GDM1 (cell line): ENCODE data around the gene MAP4K5.

Experiments
- DNase-seq: peaks from one replicate; lab custom pipeline; 2025; lab: John Stamatoyannopoulos, UW

Gene MAP4K5

DNA sequence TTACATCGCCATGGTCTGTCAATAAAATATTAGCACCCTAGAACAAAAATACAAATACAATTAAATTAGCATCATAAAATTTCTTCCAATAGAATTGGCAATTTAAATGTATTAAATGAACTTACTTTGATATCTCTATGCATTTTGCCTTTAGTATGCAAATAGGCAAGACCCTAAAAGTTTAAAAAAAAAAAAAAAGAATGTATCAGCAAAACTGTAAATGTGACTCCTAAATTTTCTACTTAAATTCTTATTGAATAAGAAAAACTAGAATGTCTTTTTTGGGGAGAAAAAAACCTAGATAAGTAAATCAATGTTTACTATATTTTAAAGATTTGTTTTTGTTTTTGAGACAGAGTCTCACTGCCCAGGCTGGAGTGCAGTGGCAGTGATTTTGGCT is 56.2 kb downstream of the MAP4K5 start:
- no peak for DNase-seq

DNA sequence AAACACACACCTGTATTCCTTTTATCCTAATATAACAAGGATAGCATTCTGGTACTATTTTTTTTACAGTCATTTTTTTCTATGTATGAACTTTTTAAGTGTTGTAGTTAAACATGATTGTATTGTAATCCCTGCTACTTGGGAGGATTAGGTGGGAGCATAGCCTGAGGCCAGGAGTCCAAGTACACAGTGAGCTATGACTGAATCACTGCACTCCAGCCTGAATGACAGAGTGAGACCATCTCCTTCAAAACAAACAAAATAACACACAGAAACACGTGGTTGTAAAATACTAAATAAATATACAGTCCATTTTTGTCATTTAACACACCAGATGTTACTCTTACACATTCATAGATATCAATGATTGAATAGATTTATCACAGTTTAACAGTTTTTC is 56.9 kb downstream of the MAP4K5 start:
- DNase-seq = no peak

DNA sequence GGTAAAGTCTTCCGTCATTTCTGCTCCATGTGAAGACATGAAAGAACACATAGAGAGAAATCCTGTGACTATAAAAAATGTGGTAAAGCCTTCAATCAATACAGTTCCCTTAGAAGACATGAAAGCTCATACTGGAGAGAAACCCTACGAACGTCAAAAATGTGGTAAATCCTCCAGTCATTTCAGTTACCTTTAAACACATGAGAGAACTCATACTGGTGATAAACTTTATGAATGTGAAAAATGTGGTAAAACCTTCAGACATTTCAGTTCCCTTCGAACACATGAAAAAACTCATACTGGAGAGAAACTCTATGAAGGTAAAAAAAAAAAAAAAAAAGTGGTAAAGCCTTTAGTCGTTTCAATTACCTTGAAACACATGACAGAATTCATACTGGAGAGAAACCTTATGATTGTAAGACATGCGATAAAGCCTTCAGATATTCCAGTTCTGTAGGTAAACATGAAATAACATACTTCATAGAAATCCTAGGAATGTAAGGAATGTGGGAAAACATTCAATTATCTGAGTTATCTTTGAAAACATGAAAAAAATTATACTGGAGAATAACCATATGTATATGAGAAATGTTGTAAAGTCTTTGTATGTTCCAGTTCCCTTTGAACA is 60.4 kb downstream of the MAP4K5 start:
- no peak for DNase-seq

DNA sequence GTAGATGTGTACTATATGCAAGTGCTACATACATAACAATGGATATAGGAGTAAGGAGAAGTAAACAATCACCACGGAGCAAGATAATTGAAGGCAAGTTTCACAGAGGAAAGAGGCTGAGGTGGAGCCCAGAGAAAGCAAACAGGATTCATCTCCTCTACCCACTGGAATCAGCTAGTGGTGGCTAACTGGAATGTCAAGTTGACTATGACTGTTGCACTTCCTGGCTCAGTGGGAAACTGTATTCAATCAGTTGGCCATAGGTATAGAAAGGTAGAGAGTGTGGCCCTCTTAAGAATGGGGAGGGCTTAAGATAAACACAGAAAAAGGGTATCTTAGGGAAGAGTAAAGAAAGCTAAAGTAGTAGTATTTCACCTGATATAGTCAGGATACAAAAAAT is 62.4 kb downstream of the MAP4K5 start:
- DNase-seq = no peak

DNA sequence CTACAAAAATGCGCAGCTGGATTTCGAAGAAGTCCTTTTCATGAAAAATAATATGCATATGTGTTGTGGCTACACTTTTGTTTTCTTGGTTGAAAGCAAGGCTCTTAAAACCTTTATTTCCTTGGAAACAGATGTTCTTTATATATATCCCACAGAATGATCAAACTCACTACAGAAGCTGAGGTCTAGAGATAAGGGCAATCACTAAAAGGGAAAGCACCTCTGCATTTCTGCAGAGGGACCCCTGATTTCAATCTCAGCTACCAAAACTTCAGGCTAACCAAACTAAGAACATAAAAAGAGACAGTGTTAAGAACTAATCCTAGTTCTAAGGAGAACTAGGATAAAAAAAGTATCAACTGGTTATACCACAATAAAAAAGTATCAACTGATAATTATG is 70.3 kb downstream of the MAP4K5 start:
- DNase-seq = no peak

DNA sequence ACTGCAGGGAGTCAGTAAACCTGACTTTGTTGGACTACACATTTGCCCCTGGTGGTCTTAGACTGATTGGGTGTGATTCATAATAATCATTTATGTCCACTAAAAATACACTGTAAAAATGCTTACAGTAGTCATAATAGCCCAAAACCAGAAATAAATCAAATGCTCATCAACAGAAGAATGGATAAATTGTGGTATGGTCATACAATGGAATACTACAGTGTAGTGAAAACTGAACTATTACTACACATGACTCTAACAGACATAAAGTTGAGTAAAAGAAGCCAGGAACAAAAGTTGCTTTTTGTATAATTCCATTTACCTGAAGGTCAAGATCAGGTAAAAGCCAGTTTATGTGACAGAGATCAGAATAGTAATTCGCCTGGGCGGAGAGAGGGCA is 78.5 kb downstream of the MAP4K5 start:
- no peak for DNase-seq

DNA sequence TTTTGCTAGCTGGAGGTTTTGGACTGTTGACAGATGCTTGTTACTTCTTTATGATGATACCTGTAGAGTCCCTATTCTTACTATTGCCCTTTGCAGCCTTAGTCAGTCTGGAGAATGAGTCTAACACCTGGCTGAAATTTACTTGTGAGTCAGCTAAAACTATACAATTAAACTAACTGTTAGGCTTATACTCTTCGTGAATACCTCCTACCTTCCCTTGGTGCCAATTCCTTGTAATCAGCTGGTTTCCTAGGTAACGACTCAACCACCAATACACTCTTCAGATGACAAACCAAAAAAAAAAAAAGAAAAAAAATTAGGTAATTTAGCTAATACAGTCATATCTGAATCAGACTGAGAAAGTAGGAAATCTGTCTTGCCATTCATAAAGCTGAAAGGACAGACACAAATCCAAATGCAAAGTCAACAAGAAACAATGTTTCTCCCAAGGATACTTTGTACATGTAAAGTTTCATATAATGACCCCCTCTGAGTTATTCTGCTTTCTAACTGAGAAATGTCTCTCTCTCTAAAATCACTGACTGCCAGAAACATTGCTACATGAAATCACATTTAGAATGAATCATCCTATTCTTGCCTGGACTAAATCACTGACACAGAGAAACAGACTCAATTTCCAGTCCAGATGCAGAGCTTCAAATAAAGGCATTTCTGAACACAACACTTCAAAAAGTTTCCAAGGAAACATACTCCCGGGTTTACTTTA is 79.2 kb downstream of the MAP4K5 start:
- DNase-seq = no peak

DNA sequence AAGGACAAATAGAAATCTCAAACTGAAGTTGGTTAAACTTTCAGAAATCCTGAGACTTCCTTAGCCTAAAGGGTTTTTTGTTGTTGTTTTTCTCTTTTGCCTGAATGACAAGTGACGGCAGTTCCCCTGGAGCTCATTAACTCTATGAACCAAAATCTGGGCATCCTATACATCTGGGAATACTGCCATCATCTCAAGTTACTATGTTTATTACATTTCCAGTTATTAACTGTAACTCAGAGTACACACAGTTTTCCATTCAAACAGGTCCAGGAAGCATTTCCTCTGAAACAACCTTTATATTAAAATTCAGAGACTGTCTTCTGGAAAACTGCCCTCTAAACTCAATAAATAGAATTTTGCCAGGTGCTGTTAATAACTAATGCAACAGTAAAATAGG is 80.1 kb downstream of the MAP4K5 start:
- DNase-seq = no peak

DNA sequence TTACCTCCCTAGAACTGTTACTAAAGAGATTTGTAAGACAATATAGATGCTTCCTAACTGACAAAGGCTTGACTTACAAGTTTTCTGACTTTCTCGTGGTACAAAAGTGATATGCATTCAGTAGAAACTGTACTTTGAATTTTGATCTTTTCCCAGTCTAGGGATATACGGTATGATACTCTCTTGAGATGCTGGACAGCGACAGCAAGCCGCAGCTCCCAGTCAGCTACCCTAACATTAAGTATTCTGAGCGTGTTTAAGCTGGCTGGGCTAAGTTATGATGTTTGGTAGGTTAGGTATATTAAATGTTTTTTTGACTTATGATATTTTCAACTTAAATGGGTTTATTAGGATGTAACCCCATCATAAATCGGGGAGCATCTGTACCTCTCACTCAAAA is 80.5 kb downstream of the MAP4K5 start:
- no peak for DNase-seq

DNA sequence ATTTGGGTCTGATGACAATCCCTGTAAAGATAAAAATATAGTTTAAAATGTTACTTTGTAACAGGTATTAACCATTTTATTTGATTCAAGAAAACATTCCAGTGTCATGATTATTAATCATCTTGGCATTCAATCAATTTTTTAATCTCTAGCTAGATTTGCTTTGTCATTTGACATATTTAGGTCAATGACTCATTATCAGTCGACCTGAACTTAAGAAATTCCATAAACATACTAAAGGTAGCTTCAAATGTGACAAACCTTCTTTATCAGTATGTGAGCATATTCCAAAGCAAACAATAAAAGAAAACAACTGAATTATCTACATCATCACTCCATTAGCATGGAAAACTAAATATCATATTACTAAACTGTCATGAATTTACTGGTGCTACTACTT is 84.9 kb downstream of the MAP4K5 start:
- no peak for DNase-seq

DNA sequence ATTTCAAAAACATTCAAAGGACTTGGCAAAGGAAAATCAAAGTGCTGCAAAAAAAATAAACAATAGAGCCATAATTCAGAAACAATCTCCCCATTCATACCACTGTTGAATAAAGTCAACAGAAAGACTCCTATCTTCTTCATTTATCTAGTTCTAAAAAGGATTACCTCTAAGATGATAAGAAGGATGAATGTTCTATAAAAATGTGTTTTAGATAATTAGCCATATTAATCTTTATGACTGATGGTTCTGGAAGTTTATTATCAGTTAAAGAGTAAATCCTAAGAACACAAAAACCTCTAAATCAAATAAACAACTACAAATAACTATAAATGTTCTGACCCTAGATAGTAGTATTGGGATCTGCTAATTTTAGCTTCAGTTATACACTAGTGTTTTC is 97.8 kb downstream of the MAP4K5 start:
- DNase-seq = no peak

DNA sequence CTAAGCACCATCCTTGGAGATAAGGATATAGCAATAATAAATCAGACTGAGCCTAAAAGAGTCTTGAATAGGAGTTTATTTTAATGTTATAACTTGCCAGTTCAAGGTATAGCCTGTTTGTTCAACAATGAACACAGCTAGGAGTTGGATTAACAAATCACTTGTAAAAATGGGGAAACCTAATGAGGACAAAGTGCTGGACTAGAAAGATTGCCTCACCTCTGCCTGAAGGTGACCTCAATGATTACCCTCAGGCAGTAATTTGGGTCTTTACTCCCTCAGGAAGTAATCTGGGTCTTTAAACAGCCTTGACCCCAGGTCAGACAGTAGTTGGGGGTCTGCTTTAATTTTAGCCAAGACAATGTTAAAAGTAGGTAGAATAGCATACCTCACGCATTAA is 100.2 kb downstream of the MAP4K5 start:
- DNase-seq = no peak

DNA sequence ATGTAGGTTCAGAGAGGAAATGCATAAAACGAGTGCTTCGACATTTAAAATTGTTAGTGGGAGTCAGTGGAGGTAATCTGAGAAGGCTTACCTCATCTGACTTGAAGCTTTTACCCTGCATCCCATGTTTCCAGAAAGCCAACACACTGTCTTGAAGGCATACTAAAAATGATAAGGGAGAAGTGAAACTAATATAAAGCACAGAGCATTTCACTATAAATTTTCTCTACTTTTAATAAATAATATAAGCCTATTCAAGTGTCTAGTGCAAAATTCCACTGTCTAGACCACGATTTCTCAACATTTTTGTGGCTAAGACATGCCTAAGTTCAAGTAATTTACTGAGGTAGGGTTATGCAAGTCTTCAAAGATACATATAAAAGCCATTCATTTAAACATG is 106.6 kb downstream of the MAP4K5 start:
- DNase-seq = no peak

DNA sequence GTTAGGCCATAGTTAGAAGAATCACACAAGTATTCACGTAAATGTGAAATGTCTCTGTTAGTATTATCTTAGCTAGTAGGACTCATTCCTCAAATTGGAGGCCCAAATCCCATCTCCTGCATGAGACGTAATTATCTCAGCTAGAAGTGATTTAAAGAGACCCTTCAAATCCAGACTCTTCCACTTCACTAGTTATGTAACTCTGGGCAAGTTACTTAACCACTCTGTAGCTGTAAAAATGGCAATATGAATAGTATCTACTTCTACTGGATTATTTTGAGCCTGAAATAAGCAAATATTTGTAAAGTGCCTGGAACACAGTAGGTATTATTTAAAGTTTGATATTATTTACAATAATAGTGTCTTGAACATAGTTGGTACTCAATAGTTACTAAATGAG is 107.3 kb downstream of the MAP4K5 start:
- no peak for DNase-seq

DNA sequence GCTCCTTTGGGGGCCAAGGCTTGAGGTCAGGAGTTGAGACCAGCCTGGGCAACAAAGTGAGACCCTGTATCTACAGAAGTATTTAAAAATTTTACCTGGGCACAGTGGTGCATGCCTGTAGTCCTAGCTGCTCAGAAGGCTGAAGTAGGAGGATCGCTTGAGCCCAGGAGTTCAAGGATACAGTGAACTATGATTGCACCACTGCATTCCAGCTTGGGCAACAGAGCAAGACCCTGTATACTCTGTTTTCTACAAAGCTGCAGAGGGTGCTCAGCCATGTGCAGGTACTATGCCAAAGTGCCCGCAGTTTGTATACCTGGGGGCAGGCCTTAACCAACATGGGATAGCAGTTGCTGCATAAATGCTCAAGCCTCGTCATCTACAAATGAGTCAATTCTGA is 108.8 kb downstream of the MAP4K5 start:
- DNase-seq = no peak

DNA sequence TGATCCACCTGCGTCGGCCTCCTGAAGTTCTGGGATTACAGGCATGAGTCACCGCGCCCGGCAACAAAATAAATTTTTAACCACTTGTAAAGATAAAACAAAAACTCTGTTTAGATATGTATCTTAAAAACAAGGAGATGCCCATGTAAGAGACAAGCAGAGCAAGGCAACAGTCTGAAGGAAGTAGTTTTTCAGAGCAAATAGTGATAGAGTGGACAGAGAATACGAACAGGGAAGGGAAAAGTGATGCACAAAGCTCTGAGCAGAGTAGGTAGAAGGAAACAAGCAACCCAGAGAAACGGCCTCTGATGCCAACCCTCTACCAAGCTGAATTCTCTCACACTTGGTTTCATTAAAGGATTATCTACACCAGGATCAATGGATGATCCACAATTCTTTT is 110.9 kb downstream of the MAP4K5 start:
- no peak for DNase-seq

DNA sequence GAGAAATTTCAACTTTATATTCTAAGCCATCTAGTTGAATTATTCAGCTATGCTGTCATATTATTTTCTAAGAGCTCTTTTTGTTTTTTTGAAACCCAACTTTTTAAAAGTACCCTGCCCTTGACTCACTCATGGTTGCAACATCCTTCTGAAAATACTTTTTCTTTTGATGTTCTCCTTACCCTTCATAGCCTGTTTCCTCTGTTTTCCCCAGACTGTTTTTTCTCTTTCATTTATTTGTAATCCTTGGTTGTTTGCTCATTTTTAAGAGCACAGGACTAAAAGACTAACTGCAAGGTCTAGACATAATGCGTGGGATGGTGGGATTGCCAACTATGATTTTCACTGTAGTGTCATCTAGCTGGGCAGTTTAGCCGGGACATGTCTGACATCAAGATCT is 114.5 kb downstream of the MAP4K5 start:
- no peak for DNase-seq

DNA sequence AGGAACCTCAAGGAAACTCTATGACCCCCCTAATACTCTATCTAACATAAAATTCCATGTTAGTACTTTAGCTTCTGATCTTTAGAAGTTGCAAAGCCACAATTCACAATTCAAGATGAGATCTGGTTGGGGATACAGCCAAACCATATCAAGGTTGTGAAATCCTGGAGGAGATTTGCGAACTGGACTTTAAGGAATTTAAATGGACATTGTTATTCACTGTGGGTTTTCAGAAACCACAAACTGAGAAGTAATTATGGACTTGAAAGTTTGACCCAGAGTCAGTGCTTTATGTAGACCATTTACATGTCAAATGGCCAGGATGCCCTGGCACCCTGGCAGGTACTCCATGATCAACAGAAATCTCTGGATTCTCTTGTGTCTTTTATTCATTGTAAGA is 121.4 kb downstream of the MAP4K5 start:
- DNase-seq = no peak

DNA sequence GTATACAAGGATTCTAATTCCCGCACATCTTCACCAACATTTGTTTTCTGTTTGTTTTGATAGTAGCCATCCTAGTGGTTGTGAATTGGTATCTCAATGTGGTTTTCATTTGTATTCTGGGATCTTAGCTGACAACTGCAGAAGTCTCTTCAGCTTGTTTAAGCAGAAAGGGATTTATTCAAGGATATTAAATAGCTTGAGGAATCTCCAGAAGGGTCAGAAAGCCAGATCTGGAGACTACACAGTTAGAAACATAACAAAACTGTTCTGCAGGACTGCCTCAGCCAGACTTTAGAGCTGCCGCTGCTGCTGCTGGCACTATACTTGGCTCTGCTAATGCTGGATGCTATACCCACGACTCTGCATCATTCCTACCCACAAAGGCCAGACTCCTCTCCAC is 122.3 kb downstream of the MAP4K5 start:
- no peak for DNase-seq

DNA sequence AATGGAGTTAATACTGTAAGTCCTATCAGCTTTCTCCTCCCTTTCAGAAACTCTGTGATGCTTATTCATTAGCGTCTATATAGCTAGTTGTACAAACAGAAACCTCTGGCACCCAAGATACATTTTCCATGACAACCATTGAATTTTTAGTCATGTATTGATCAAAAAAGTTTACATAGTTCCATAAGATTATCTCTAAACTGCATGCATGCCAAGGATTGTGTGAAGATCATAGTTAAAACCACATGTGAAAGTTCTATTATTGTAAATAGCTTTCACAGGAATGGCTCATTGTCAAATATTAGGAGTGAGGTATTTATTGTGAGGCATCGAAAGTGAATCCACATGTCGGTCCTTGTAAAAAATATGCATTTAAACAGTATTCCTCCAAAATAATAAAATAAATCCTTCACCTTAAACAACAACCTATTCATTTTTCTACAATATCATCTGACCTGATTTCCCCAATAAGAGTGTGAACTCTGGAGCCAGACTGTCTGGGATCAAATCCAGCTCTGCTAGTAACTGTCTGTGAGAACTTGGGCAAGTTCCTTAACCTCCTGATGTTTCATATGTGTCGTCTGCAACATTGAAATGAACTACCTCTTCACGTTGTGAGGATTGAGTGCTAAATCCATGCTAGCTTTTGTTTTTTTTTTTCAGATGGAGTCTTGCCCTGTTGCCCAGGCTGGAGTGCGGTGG is 125.1 kb downstream of the MAP4K5 start:
- DNase-seq = no peak

DNA sequence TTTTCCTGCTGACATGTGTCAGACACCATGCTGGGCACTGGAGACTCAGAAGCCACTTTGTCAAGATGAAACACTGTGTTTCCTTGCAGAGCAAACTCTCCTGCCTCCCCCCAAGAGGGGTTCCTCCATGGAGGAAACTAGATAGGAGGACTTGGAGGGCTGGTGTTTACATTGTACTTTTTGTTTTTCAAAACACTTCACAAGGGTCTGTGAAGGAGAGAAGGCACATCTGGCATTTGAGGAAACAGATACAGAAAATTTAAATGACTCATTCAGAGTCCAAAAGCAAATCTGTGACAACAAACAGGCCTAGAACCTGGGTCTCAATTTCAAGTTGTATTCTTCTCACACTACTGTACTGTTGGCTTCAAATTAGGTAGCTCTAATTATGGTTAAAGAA is 128.9 kb downstream of the MAP4K5 start:
- DNase-seq = no peak

DNA sequence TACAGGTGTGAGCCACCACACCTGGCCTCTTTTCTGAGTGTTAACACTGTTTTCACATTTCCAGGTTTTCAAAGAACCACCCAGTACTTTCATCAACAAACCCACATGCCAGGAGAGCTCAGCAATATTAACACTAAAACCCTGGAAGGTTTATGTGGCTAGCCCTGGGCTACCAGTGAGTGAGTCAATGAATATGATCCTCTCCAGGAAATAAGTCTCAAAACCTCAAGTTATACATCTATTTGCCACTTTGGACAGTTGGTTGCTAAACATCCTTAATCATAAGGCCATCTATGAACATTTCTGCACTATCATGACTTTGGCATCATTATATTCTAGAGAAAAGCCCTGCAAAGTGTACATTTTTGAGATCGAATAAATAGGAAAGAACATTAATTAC is 129.4 kb downstream of the MAP4K5 start:
- DNase-seq = no peak

DNA sequence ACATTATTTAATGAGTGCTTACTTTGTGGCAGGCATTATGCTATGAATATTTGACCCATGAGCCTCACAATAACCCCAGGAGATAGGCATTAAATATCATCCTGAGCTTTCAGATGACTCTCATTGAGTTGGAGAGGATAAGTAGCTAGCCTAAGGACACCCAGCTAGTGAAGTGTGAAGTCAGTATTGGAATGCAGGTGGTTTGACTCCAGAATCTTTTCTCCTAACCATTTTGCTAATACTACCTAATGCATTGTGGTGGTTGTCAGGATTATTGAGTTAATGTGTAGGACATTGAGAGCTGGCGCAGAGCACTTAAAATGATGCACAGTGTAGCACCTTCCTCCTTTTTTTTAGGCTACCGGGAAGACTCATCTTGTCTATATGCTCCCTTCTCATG is 131.9 kb downstream of the MAP4K5 start:
- no peak for DNase-seq
